ENCODE data around the gene TRABD.

The TRABD gene

DNA sequence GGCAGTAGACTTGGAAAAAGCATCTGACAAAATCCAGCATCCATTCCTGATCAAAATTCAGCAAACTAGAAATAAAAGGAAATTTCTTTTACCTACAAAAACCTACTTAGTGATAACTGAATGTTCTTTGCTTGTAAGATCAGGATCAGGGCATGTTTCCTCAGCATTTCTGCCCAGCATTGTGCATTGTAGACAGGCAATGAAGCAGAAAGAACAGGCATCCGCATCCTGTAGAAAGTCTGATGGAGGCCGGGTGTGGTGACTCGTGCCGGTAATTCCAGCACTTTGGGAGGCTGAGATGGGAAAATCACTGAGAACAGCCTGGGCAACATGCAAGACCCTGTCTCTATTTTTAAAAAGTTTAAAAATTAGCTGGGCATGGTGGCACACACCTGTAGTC lies 47.7 kb upstream of the TRABD start:
- no peaks in the 10 kb centered on the region for H4K20me1 ChIP-seq (ENCODE audit: insufficient read depth, low read length, poor library complexity, severe bottlenecking)
- no peak overlapping the region for H3K9ac ChIP-seq (ENCODE audit: low read depth, low read length, poor library complexity, severe bottlenecking)
- H3K4me1 ChIP-seq (ENCODE audit: insufficient read depth, low read length, poor library complexity, severe bottlenecking) = no peaks in the 10 kb centered on the region
- no peak overlapping the region for H3K4me3 ChIP-seq (ENCODE audit: low read length, poor library complexity, severe bottlenecking)
- TF ChIP-seq, protein P1, sequence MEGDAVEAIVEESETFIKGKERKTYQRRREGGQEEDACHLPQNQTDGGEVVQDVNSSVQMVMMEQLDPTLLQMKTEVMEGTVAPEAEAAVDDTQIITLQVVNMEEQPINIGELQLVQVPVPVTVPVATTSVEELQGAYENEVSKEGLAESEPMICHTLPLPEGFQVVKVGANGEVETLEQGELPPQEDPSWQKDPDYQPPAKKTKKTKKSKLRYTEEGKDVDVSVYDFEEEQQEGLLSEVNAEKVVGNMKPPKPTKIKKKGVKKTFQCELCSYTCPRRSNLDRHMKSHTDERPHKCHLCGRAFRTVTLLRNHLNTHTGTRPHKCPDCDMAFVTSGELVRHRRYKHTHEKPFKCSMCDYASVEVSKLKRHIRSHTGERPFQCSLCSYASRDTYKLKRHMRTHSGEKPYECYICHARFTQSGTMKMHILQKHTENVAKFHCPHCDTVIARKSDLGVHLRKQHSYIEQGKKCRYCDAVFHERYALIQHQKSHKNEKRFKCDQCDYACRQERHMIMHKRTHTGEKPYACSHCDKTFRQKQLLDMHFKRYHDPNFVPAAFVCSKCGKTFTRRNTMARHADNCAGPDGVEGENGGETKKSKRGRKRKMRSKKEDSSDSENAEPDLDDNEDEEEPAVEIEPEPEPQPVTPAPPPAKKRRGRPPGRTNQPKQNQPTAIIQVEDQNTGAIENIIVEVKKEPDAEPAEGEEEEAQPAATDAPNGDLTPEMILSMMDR (conservative IDR thresholded peaks at IDR 0.05; ENCODE audit: low read length) = no peak
- TF ChIP-seq EZH2phosphoT487 (IDR thresholded peaks at IDR 0.05; ENCODE audit: borderline replicate concordance) = no peak
- H3K36me3 ChIP-seq (ENCODE audit: insufficient read depth, low read length) = no peaks in the 10 kb centered on the region
- H3K79me2 ChIP-seq (ENCODE audit: insufficient read depth, low read length) = no peaks in the 10 kb centered on the region
- H3K27me3 ChIP-seq (ENCODE audit: insufficient read depth, low read length, poor library complexity, severe bottlenecking) = no peaks in the 10 kb centered on the region
- H3K4me2 ChIP-seq (ENCODE audit: low read depth, low read length, poor library complexity, severe bottlenecking) = no peak overlapping the region
- H2AFZ ChIP-seq (ENCODE audit: low read length) = no peak overlapping the region
- H3K9me3 ChIP-seq (ENCODE audit: insufficient read depth, low read depth, low read length) = no peaks in the 10 kb centered on the region
- H3K9me2 ChIP-seq (replicated peaks; ENCODE audit: low read depth, low read length) = no peaks in the 10 kb centered on the region
- no peaks in the 10 kb centered on the region for H3F3A ChIP-seq (ENCODE audit: low read depth)

DNA sequence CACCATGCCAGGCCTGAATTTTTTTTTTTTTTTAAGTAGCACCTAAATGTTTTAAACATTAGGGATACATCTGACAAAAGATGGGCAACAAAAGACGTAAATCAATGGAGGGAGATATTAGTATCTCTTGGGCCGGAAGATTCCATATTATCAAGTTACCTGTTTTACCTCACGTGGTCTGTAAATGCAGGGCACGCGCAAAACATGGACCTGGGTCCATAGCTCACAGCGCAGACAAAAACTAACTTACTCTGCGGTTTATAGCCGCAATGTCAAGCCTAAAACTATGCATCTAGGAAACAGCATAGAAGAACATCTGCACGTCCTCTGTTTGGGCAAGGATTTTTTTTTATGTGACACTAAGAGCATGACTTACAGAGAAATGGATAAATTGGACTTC lies 46.7 kb upstream of the TRABD start:
- Histone ChIP-seq H3K9me2 (replicated peaks; ENCODE audit: low read depth, low read length) (no peaks in the 10 kb centered on the region), H3K79me2 (ENCODE audit: insufficient read depth, low read length) (no peaks in the 10 kb centered on the region), H3K27me3 (ENCODE audit: insufficient read depth, low read length, poor library complexity, severe bottlenecking) (no peaks in the 10 kb centered on the region), H3K9ac (ENCODE audit: low read depth, low read length, poor library complexity, severe bottlenecking) (no peak overlapping the region), H3K4me2 (ENCODE audit: low read depth, low read length, poor library complexity, severe bottlenecking) (no peak overlapping the region), H3K9me3 (ENCODE audit: insufficient read depth, low read depth, low read length) (no peaks in the 10 kb centered on the region), H4K20me1 (ENCODE audit: insufficient read depth, low read length, poor library complexity, severe bottlenecking) (no peaks in the 10 kb centered on the region), H3K36me3 (ENCODE audit: insufficient read depth, low read length) (no peaks in the 10 kb centered on the region), H3K4me1 (ENCODE audit: insufficient read depth, low read length, poor library complexity, severe bottlenecking) (no peaks in the 10 kb centered on the region), H3K4me3 (ENCODE audit: low read length, poor library complexity, severe bottlenecking) (no peak overlapping the region), H3F3A (ENCODE audit: low read depth) (no peaks in the 10 kb centered on the region), H2AFZ (ENCODE audit: low read length) (no peak overlapping the region)
- TF ChIP-seq EZH2phosphoT487 (IDR thresholded peaks at IDR 0.05; ENCODE audit: borderline replicate concordance) = no peak
- TF ChIP-seq, protein P1 (conservative IDR thresholded peaks at IDR 0.05; ENCODE audit: low read length) = no peak

GRCh38 chr22:50139843-50140415 lies 45.8 kb upstream of the TRABD start:
- Histone ChIP-seq H3K4me3 (ENCODE audit: low read length, poor library complexity, severe bottlenecking) (no peak overlapping the region), H3K79me2 (ENCODE audit: insufficient read depth, low read length) (no peaks in the 10 kb centered on the region), H4K20me1 (ENCODE audit: insufficient read depth, low read length, poor library complexity, severe bottlenecking) (no peaks in the 10 kb centered on the region), H3K36me3 (ENCODE audit: insufficient read depth, low read length) (no peaks in the 10 kb centered on the region), H3K27me3 (ENCODE audit: insufficient read depth, low read length, poor library complexity, severe bottlenecking) (no peaks in the 10 kb centered on the region), H3F3A (ENCODE audit: low read depth) (no peaks in the 10 kb centered on the region), H3K4me2 (ENCODE audit: low read depth, low read length, poor library complexity, severe bottlenecking) (no peak overlapping the region), H3K9me2 (replicated peaks; ENCODE audit: low read depth, low read length) (no peaks in the 10 kb centered on the region), H3K4me1 (ENCODE audit: insufficient read depth, low read length, poor library complexity, severe bottlenecking) (no peaks in the 10 kb centered on the region), H2AFZ (ENCODE audit: low read length) (no peak overlapping the region), H3K9me3 (ENCODE audit: insufficient read depth, low read depth, low read length) (no peaks in the 10 kb centered on the region), H3K9ac (ENCODE audit: low read depth, low read length, poor library complexity, severe bottlenecking) (no peak overlapping the region)
- TF ChIP-seq, protein P1 (conservative IDR thresholded peaks at IDR 0.05; ENCODE audit: low read length) = no peak
- no peak for TF ChIP-seq EZH2phosphoT487 (IDR thresholded peaks at IDR 0.05; ENCODE audit: borderline replicate concordance)

Measured in Loucy (cell line).